GM18526 (cell line): ENCODE measurements around the gene PLA2G4A.

Experiments
- POLR2A ChIP-seq: IDR thresholded peaks from 3 replicates; pipeline ENCODE4 v1.6.1; 2011; ENCODE audit not compliant: insufficient read length; ENCODE audit errors: extremely low read depth

The PLA2G4A gene

GRCh38 chr1:187034501-187034900 lies 205.8 kb downstream of the PLA2G4A start:
- TF ChIP-seq POLR2A: no peak

- no peak for TF ChIP-seq POLR2A
These were observed 209.3 kb downstream of the PLA2G4A start for GRCh38 chr1:187037973-187038553.
